ENCODE measurements around the gene MORN1.

MORN1 gene

DNA sequence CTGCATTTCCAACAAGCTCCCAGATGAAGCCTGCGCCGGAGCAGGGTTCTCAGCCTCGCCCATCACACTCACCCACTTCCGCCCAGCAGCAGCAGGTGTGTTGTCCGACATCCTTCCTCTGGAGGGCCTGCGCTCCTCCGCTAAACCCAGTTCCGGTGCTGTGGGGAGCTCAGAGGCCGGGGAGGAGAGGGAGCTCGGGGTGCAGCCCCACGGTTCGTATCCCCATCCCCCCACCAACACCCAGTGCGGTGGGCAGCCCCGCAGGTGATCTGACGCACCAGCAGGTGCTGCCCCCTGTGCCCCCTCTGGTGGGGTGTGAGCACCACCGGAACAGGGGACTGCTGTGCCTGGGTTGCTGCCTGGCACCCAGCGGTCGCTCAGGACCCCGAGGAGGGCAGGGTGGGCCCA is 24.5 kb upstream of the MORN1 start:
- DNase-seq = no peak
- Histone ChIP-seq H3K9me3 (no peaks in the 10 kb centered on the region), H3K27me3 (peaks cover 0 to 56% of the 10 kb centered on the region in 2 donors), H3K4me1 (peaks cover 0 to 38% (median 26%) of the 10 kb centered on the region in 4 donors), H3K27ac (no peak overlapping the region), H3K4me3 (no peak overlapping the region), H3K36me3 (no peaks in the 10 kb centered on the region)
- intact Hi-C loops (cut with DNase I; ENCODE audit: low total_unique reads) = loop anchor here (2.0 to 10.0 kb wide), 4 partner anchors 133 to 1471 kb away; partner anchors contain the start of gene PRXL2B
- TF ChIP-seq CTCF (IDR thresholded peaks at IDR 0.05) = no peak

DNA sequence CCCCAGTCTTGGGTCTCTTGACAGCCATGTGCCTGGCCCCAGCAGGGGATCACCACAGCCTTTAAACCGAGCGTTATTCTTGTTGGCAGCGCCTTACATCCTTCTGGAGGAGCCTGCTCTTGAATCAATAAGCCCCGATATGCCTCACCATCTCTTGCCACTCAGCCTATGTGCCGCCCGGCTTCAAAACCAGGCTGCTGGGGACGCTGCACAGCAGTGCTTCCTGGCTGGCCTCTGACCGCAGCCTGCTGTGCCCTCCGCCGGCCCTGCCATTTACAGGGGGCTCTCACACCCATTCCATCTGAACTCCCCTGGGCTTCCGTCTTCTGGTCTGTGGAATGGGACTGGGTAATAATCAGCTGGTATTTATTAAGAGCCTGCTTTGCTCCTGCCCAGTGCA is 24.0 kb upstream of the MORN1 start:
- peaks cover 0 to 38% (median 26%) of the 10 kb centered on the region in 4 donors for H3K4me1 ChIP-seq
- H3K36me3 ChIP-seq = peaks cover 0 to 1% (median 0%) of the 10 kb centered on the region in 3 donors
- no peak for TF ChIP-seq CTCF (IDR thresholded peaks at IDR 0.05)
- intact Hi-C loops (cut with DNase I; ENCODE audit: low total_unique reads) = loop anchor here (2.0 to 10.0 kb wide), 4 partner anchors 133 to 1472 kb away; partner anchors contain the start of gene PRXL2B
- DNase-seq = no peak
- H3K27ac ChIP-seq = no peak overlapping the region
- no peaks in the 10 kb centered on the region for H3K9me3 ChIP-seq
- peaks cover 0 to 52% of the 10 kb centered on the region in 2 donors for H3K27me3 ChIP-seq
- H3K4me3 ChIP-seq = no peak overlapping the region

GRCh38 chr1:2414297-2414958 is 23.1 kb upstream of the MORN1 start:
- H3K9me3 ChIP-seq = no peaks in the 10 kb centered on the region
- peak; percentile 91 to 97 for TF ChIP-seq CTCF (IDR thresholded peaks at IDR 0.05)
- H3K4me3 ChIP-seq = no peak overlapping the region
- H3K4me1 ChIP-seq = peaks cover 0 to 38% (median 26%) of the 10 kb centered on the region in 4 donors
- H3K27ac ChIP-seq = peak overlapping the region in 1 of 2 donors; percentile 95
- intact Hi-C loops (cut with DNase I; ENCODE audit: low total_unique reads) = loop anchor here (2.0 to 10.0 kb wide), 3 partner anchors 134 to 372 kb away; partner anchors contain the start of gene PRXL2B
- DNase-seq = peak; percentile 58 to 84
- peaks cover 0 to 8% (median 6%) of the 10 kb centered on the region in 3 donors for H3K36me3 ChIP-seq
- H3K27me3 ChIP-seq = peaks cover 0 to 43% of the 10 kb centered on the region in 2 donors

- DNase-seq = no peak
- Histone ChIP-seq H3K9me3 (no peaks in the 10 kb centered on the region), H3K27me3 (peaks cover 0 to 36% of the 10 kb centered on the region in 2 donors), H3K27ac (peak overlapping the region; percentile 82 to 95), H3K4me3 (peak overlapping the region; percentile 76 to 90), H3K4me1 (peaks cover 0 to 38% (median 26%) of the 10 kb centered on the region in 4 donors), H3K36me3 (peaks cover 0 to 15% (median 8%) of the 10 kb centered on the region in 3 donors)
- intact Hi-C loops (cut with DNase I; ENCODE audit: low total_unique reads) = loop anchor here (2.0 to 10.0 kb wide), 3 partner anchors 135 to 373 kb away; partner anchors contain the start of gene PRXL2B
- no peak for TF ChIP-seq CTCF (IDR thresholded peaks at IDR 0.05)
Observed at GRCh38 chr1:2413495-2414296, 22.3 kb upstream of the MORN1 start.

DNA sequence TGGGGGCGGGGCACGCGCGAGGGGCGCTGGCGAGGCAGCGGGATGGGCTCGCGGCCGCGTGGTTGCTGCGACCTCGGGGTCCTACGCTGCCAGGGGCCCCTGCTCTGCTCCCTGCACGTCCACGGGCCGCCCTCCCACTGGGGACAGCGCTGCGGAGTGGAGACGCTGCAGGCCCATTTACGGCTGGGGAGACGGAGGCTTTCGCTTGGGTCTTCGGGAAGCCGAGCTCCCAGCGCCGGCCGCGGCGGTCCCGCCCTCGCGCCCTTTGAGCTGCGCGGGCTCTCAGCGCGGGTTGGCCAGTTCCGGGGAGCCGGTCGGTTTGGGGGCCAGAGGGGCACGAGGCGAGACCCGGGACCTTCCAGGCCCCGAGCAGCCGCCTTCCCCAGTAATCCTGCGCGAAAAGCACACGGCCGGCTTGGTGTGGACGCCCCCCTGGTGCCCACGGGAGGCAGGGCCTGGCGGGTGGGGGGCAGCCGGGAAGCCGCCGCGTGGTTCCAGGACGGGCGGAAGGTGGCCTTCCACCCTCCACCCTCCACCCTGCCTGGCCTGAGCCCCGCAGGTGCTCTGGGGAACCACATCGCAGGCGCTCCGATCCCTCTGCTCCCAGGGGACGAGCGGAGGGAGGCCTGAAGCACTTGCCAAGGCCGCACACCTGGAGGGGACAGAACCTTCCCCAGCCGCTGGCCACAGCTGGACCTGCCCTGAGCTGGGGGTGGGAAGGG is 21.6 kb upstream of the MORN1 start:
- H3K27ac ChIP-seq = peak overlapping the region; percentile 82 to 95
- H3K36me3 ChIP-seq = peaks cover 0 to 23% (median 16%) of the 10 kb centered on the region in 3 donors
- peak in 1 of 2 experiments; percentile 4 for TF ChIP-seq CTCF (IDR thresholded peaks at IDR 0.05)
- DNase-seq = no peak
- peaks cover 0 to 28% of the 10 kb centered on the region in 2 donors for H3K27me3 ChIP-seq
- H3K9me3 ChIP-seq = no peaks in the 10 kb centered on the region
- peak overlapping the region; percentile 76 to 90 for H3K4me3 ChIP-seq
- peaks cover 0 to 38% (median 26%) of the 10 kb centered on the region in 4 donors for H3K4me1 ChIP-seq
- intact Hi-C loops (cut with DNase I; ENCODE audit: low total_unique reads) = loop anchor here (10.0 kb wide), 1 partner anchor 172 kb away; the partner anchor contains the start of gene PRXL2B
